NT2/D1 (cell line): ENCODE data around the gene C10orf95.
"Not testable (repeated sequence)": the region's sequence is repeated elsewhere in the genome, so short reads cannot be mapped to it uniquely, and the experiment has no call there.

Source experiments
- SUZ12 ChIP-seq: IDR thresholded peaks from 2 replicates; pipeline ENCODE4 v1.6.1; 2011; ENCODE audit not compliant: insufficient read length, insufficient read depth; ENCODE audit errors: extremely low read depth
- YY1 ChIP-seq: IDR thresholded peaks from 2 replicates; pipeline ENCODE4 v1.6.1; 2011; ENCODE audit not compliant: insufficient read length, insufficient read depth
- ZNF274 ChIP-seq: IDR thresholded peaks from 2 replicates; pipeline ENCODE4 v1.6.1; 2011; ENCODE audit warnings: mild to moderate bottlenecking, low read depth, low read length

- TF ChIP-seq YY1, ZNF274, SUZ12: not testable (repeated sequence)
Observed at GRCh38 chr10:102454662-102455487, 3.5 kb upstream of the C10orf95 start.
